GM08714 (cell line): ENCODE measurements around the gene ANGPTL1.
"Not testable (repeated sequence)": the region's sequence is repeated elsewhere in the genome, so short reads cannot be mapped to it uniquely, and the experiment has no call there.

ENCODE experiments used
- H3K4me3 ChIP-seq: fragments of 200-500 bp; sonication (Bioruptor generic); 2 replicates; pipeline ENCODE4 v1.5.1; 2014; ENCODE audit warnings: mild to moderate bottlenecking, low read length, inconsistent platforms
- ZNF274 ChIP-seq: IDR thresholded peaks from 2 replicates; pipeline ENCODE4 v1.6.1; 2012; ENCODE audit warnings: mild to moderate bottlenecking, low read depth, low read length

The ANGPTL1 gene

GRCh38 chr1:178881950-178882349 is 11.1 kb upstream of the ANGPTL1 start:
- no peak for TF ChIP-seq ZNF274
- H3K4me3 ChIP-seq, result no peak overlapping the region

GRCh38 chr1:178877896-178878295 is 7.0 kb upstream of the ANGPTL1 start:
- no peak overlapping the region for H3K4me3 ChIP-seq
- no peak for TF ChIP-seq ZNF274

- H3K4me3 ChIP-seq, result no peak overlapping the region
- TF ChIP-seq ZNF274, result no peak
Observed at GRCh38 chr1:178875936-178876335, 5.1 kb upstream of the ANGPTL1 start.

GRCh38 chr1:178874966-178875365 is 4.1 kb upstream of the ANGPTL1 start:
- H3K4me3 ChIP-seq, result no peak overlapping the region
- no peak for TF ChIP-seq ZNF274

GRCh38 chr1:178871551-178872320 is 859 bp upstream of the ANGPTL1 start:
- no peak for TF ChIP-seq ZNF274
- no peak overlapping the region for H3K4me3 ChIP-seq

- H3K4me3 ChIP-seq, result no peak overlapping the region
- no peak for TF ChIP-seq ZNF274
Observed at GRCh38 chr1:178870221-178870620, 656 bp downstream of the ANGPTL1 start.

GRCh38 chr1:178869119-178869697 is 1.7 kb downstream of the ANGPTL1 start:
- TF ChIP-seq ZNF274, result no peak
- H3K4me3 ChIP-seq, result no peak overlapping the region

- no peak for TF ChIP-seq ZNF274
- no peak overlapping the region for H3K4me3 ChIP-seq
Observed at GRCh38 chr1:178868706-178869105, 2.2 kb downstream of the ANGPTL1 start.

GRCh38 chr1:178867670-178868069 is 3.2 kb downstream of the ANGPTL1 start:
- no peak for TF ChIP-seq ZNF274
- H3K4me3 ChIP-seq, result no peak overlapping the region

GRCh38 chr1:178864326-178864725 is 6.6 kb downstream of the ANGPTL1 start:
- no peak for TF ChIP-seq ZNF274
- no peak overlapping the region for H3K4me3 ChIP-seq

- no peak for TF ChIP-seq ZNF274
- H3K4me3 ChIP-seq, result no peak overlapping the region
Observed at GRCh38 chr1:178862864-178863263, 8.0 kb downstream of the ANGPTL1 start.

GRCh38 chr1:178862416-178862815 is 8.5 kb downstream of the ANGPTL1 start:
- H3K4me3 ChIP-seq, result no peak overlapping the region
- TF ChIP-seq ZNF274, result no peak

- H3K4me3 ChIP-seq, result no peak overlapping the region
- TF ChIP-seq ZNF274, result no peak
Observed at GRCh38 chr1:178857126-178857525, 13.8 kb downstream of the ANGPTL1 start.

- no peak overlapping the region for H3K4me3 ChIP-seq
- TF ChIP-seq ZNF274, result no peak
Observed at GRCh38 chr1:178849918-178850317, 21.0 kb downstream of the ANGPTL1 start.

GRCh38 chr1:178847919-178848318 is 23.0 kb downstream of the ANGPTL1 start:
- H3K4me3 ChIP-seq, result not testable (repeated sequence)
